Tibial nerve (tissue), 4 donors: ENCODE measurements around the gene SP1. TPM values are rescaled to one million over a fixed set of nuclear protein-coding genes. Genes with fewer than 3 reads are reported as not detected.

Experiments
- DNase-seq, 2 donors: peaks; one replicate each; pipeline ENCODE4 v3.0.0-alpha.2; 2019; ENCODE audit warnings: low spot score in 2 of 2
- H3K27ac ChIP-seq, 4 donors: fragments of 200-600 bp; sonication (generic) in 3 of 4; one replicate each; pipeline ENCODE4 v1.5.1; 2017 to 2019; ENCODE audit warnings: mild to moderate bottlenecking in 1 of 4
- H3K27me3 ChIP-seq, 2 donors: fragments of 200-600 bp; sonication (generic) in 1 of 2; one replicate each; pipeline versions ENCODE4 v1.5.1 to v1.6.0; 2017 to 2019
- H3K36me3 ChIP-seq, 3 donors: fragments of 200-600 bp; sonication (generic); one replicate each; pipeline ENCODE4 v1.5.1; 2018 to 2019
- H3K4me1 ChIP-seq, 4 donors: fragments of 200-600 bp; sonication (generic) in 3 of 4; one replicate each; pipeline ENCODE4 v1.5.1; 2017 to 2019
- H3K4me3 ChIP-seq, 4 donors: fragments of 200-600 bp; sonication (generic) in 3 of 4; one replicate each; pipeline ENCODE4 v1.5.1; 2017 to 2019; ENCODE audit warnings: mild to moderate bottlenecking in 1 of 4, moderate library complexity in 1 of 4
- H3K9me3 ChIP-seq, 4 donors: fragments of 200-600 bp; sonication (generic) in 3 of 4; one replicate each; pipeline ENCODE4 v1.5.1; 2017 to 2019
- EP300 ChIP-seq, 2 donors: sonication (generic); formaldehyde crosslinking; IDR thresholded peaks; one replicate each; pipeline ENCODE4 v1.6.1; 2017; ENCODE audit warnings: antibody characterized with exemption in 2 of 2, mild to moderate bottlenecking in 1 of 2
- POLR2A ChIP-seq, 2 donors: fragments of 450-650 bp; IDR thresholded peaks; one replicate each; pipeline ENCODE4 v1.6.1; 2017; ENCODE audit warnings: antibody characterized with exemption in 2 of 2, mild to moderate bottlenecking in 2 of 2, moderate library complexity in 2 of 2
- WGBS, 2 donors: methylation state at CpG; one replicate each; pipeline ENCODE4 v1.1.5; 2018; 5-methylcytosine and 5-hydroxymethylcytosine counted together
- total RNA-seq, 4 donors: library from RNA; depleted of rRNA; stranded (reverse); fragments of >200 nt; gene quantifications; one replicate each; pipeline ENCODE4 v1.1.0, GENCODE V29; 2016
- TF ChIP-seq, protein P1 (sequence below), 5 experiments: fragments of 200-600 bp in 3 of 5; fragments of 450-650 bp in 2 of 5; sonication (generic) in 3 of 5; IDR thresholded peaks; one replicate each; pipeline ENCODE4 v1.5.1; 2016 to 2019; ENCODE audit warnings: antibody characterized with exemption in 5 of 5, mild to moderate bottlenecking in 3 of 5, moderate library complexity in 2 of 5

SP1 gene
- total RNA-seq, 4 donors from 2014 or later, result 45.3 to 81.5 (median 65.0) TPM

- H3K9me3 ChIP-seq, result no peaks in the 10 kb centered on the region
- no peak overlapping the region for H3K4me3 ChIP-seq
- DNase-seq, result no peak
- TF ChIP-seq POLR2A (IDR thresholded peaks at IDR 0.05) (no peak), EP300 (IDR thresholded peaks at IDR 0.05) (no peak)
- TF ChIP-seq, protein P1, sequence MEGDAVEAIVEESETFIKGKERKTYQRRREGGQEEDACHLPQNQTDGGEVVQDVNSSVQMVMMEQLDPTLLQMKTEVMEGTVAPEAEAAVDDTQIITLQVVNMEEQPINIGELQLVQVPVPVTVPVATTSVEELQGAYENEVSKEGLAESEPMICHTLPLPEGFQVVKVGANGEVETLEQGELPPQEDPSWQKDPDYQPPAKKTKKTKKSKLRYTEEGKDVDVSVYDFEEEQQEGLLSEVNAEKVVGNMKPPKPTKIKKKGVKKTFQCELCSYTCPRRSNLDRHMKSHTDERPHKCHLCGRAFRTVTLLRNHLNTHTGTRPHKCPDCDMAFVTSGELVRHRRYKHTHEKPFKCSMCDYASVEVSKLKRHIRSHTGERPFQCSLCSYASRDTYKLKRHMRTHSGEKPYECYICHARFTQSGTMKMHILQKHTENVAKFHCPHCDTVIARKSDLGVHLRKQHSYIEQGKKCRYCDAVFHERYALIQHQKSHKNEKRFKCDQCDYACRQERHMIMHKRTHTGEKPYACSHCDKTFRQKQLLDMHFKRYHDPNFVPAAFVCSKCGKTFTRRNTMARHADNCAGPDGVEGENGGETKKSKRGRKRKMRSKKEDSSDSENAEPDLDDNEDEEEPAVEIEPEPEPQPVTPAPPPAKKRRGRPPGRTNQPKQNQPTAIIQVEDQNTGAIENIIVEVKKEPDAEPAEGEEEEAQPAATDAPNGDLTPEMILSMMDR (IDR thresholded peaks at IDR 0.05), result no peak
- 80 to 82% methylated on average over 9 of the region's 9 CpGs for WGBS, 2 donors
- H3K27ac ChIP-seq, result no peak overlapping the region
- H3K4me1 ChIP-seq, result peaks cover 0 to 14% (median 2%) of the 10 kb centered on the region in 4 donors
- no peaks in the 10 kb centered on the region for H3K36me3 ChIP-seq
- peaks cover 0 to 35% of the 10 kb centered on the region in 2 donors for H3K27me3 ChIP-seq
Measured at GRCh38 chr12:53340398-53340797, 39.6 kb upstream of the SP1 start.

DNA sequence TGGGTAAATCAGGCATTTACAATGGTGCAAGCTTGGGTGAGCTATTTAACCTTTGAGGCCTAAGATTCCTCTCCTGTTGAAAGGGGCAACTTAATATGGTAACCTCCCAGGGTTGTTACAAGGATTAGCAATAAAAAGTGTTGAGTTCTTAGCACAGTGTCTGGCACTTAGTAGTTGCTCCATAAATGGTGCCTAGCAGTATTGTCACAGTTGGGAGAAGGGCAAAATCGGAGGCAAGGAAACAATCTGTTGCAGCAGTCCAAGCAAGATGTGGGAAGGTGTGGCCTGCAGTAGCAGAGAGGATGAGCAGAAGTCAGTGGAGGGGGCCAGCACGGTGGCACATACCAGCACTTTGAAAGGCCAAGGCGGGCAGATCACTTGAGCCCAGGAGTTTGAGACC, 36.5 kb upstream of the SP1 start:
- H3K4me1 ChIP-seq, result peaks cover 0 to 20% (median 7%) of the 10 kb centered on the region in 4 donors
- no peak overlapping the region for H3K4me3 ChIP-seq
- H3K27me3 ChIP-seq, result peaks cover 0 to 4% of the 10 kb centered on the region in 2 donors
- 57 to 61% methylated on average over 3 of the region's 3 CpGs for WGBS, 2 donors
- TF ChIP-seq, protein P1 (IDR thresholded peaks at IDR 0.05), result no peak
- TF ChIP-seq POLR2A (IDR thresholded peaks at IDR 0.05) (no peak), EP300 (IDR thresholded peaks at IDR 0.05) (no peak)
- H3K36me3 ChIP-seq, result no peaks in the 10 kb centered on the region
- DNase-seq, result no peak
- H3K9me3 ChIP-seq, result no peaks in the 10 kb centered on the region
- H3K27ac ChIP-seq, result no peak overlapping the region

- TF ChIP-seq, protein P1 (IDR thresholded peaks at IDR 0.05), result no peak
- TF ChIP-seq EP300 (IDR thresholded peaks at IDR 0.05), result no peak
- TF ChIP-seq POLR2A (IDR thresholded peaks at IDR 0.05), result no peak
- 93 to 95% methylated on average over 4 of the region's 4 CpGs for WGBS, 2 donors
- H3K4me3 ChIP-seq, result peak overlapping the region in 1 of 4 donors; percentile 90
Measured at GRCh38 chr12:53343969-53344368, 36.0 kb upstream of the SP1 start.

GRCh38 chr12:53344487-53344823, 35.5 kb upstream of the SP1 start:
- peak overlapping the region; percentile 88 to 96 (median 94) for H3K27ac ChIP-seq
- TF ChIP-seq POLR2A (IDR thresholded peaks at IDR 0.05) (no peak), EP300 (IDR thresholded peaks at IDR 0.05) (no peak)
- no peaks in the 10 kb centered on the region for H3K9me3 ChIP-seq
- H3K4me1 ChIP-seq, result peaks cover 0 to 20% (median 7%) of the 10 kb centered on the region in 4 donors
- no peak for DNase-seq
- no peaks in the 10 kb centered on the region for H3K36me3 ChIP-seq
- peak overlapping the region; percentile 23 to 90 (median 84) for H3K4me3 ChIP-seq
- 4 to 6% methylated on average over 5 to 12 of the region's 19 CpGs for WGBS, 2 donors
- no peaks in the 10 kb centered on the region for H3K27me3 ChIP-seq

More at GRCh38 chr12:53343969-53344368, 36.0 kb upstream of the SP1 start:
- Histone ChIP-seq H3K36me3 (no peaks in the 10 kb centered on the region), H3K27ac (peak overlapping the region in 3 of 4 donors; percentile 88 to 96 (median 96)), H3K27me3 (no peaks in the 10 kb centered on the region), H3K9me3 (no peaks in the 10 kb centered on the region), H3K4me1 (peaks cover 0 to 20% (median 7%) of the 10 kb centered on the region in 4 donors)
- DNase-seq, result no peak

- H3K27me3 ChIP-seq, result no peaks in the 10 kb centered on the region
- TF ChIP-seq, protein P1 (IDR thresholded peaks at IDR 0.05), result peak; percentile 78 to 92 (median 83)
- TF ChIP-seq EP300 (IDR thresholded peaks at IDR 0.05) (peak in 1 of 2 donors; percentile 76), POLR2A (IDR thresholded peaks at IDR 0.05) (peak in 1 of 2 donors; percentile 44)
- H3K4me1 ChIP-seq, result peaks cover 0 to 20% (median 7%) of the 10 kb centered on the region in 4 donors
- peak; percentile 62 to 76 for DNase-seq
- 0 to 1% methylated on average over 18 to 30 of the region's 50 CpGs for WGBS, 2 donors
- peak overlapping the region; percentile 83 to 94 (median 87) for H3K4me3 ChIP-seq
- peak overlapping the region; percentile 88 to 96 (median 94) for H3K27ac ChIP-seq
- no peaks in the 10 kb centered on the region for H3K36me3 ChIP-seq
- no peaks in the 10 kb centered on the region for H3K9me3 ChIP-seq
Measured at GRCh38 chr12:53344824-53345485, 35.0 kb upstream of the SP1 start.
